HepG2 (cell line): ENCODE measurements around the gene DAB2IP. TPM values are rescaled to one million over a fixed set of nuclear protein-coding genes. Genes with fewer than 3 reads are reported as not detected.

ENCODE experiments used
- ATAC-seq: fragments of 200-7000 bp; cut with Tn5 transposase; 3 replicates; pipeline ENCODE4 v1.9.1; 2020; ENCODE audit warnings: mild to moderate bottlenecking, moderate library complexity
- BruUV-seq: library from RNA; stranded (reverse); fragments of 400-500 nt; replicated peaks from 2 replicates; lab custom pipeline; 2021; lab: Mats Ljungman, UMichigan
- CTCF ChIA-PET: fragments of 300-600 bp; formaldehyde crosslinking; extraction: SDS; loops from one replicate; lab custom pipeline; 2021; ENCODE audit warnings: low total read pairs, inconsistent platforms, low intra/inter-chr PET ratio; lab: Yijun Ruan, JAX
- POLR2A ChIA-PET: fragments of 350-600 bp; sonication (Branson Sonifier 250); formaldehyde crosslinking; loops from one replicate; lab custom pipeline; 2020; ENCODE audit warnings: antibody characterized with exemption, inconsistent platforms; lab: Yijun Ruan, JAX
- DNase-seq: peaks from one replicate; pipeline ENCODE4 v3.0.0-alpha.2; 2015; ENCODE audit warnings: low spot score
- FAIRE-seq: peaks from 3 replicates; lab custom pipeline; 2011; peaks lifted over from hg19 to GRCh38; lab: Jason Lieb, UNC
- H2AFZ ChIP-seq: one replicate; pipeline ENCODE4 v1.6.1; 2011; ENCODE audit warnings: low read length, inconsistent platforms
- H3K27ac ChIP-seq: fragments of 300-600 bp; 3 replicates; pipeline ENCODE4 v1.8.0; 2011; ENCODE audit warnings: mixed run types, mild to moderate bottlenecking, mixed read lengths, low read length, inconsistent platforms; ENCODE audit not compliant: insufficient read depth; ENCODE audit errors: extremely low read length
- H3K27me3 ChIP-seq, 2 experiments: fragments of 200-600 bp in 1 of 2; 2 replicates in 1 of 2; 3 replicates in 1 of 2; pipeline versions ENCODE4 v1.6.0 to v1.8.0; 2011; ENCODE audit warnings: low read length in 2 of 2, mild to moderate bottlenecking in 2 of 2, moderate library complexity in 2 of 2, inconsistent platforms in 1 of 2; ENCODE audit not compliant: insufficient read depth in 2 of 2, control insufficient read depth in 1 of 2
- H3K36me3 ChIP-seq, 2 experiments: fragments of 200-600 bp in 1 of 2; replicated peaks in 1 of 2; 2 replicates in 1 of 2; 3 replicates in 1 of 2; pipeline versions ENCODE4 v1.5.1 to v1.8.0; 2011; ENCODE audit warnings: low read length in 2 of 2, inconsistent platforms in 1 of 2; ENCODE audit not compliant: insufficient read depth in 2 of 2, control insufficient read depth in 1 of 2
- H3K4me1 ChIP-seq: 2 replicates; pipeline ENCODE4 v1.5.1; 2012; ENCODE audit warnings: low read length, inconsistent platforms; ENCODE audit not compliant: insufficient read depth
- H3K4me2 ChIP-seq: 2 replicates; pipeline ENCODE4 v1.6.0; 2011; ENCODE audit warnings: low read depth, low read length, inconsistent platforms
- H3K4me3 ChIP-seq, 3 experiments: fragments of 200-600 bp in 1 of 3; sonication (generic), shearing (Covaris generic) in 1 of 3; replicated peaks in 1 of 3; 2 replicates each; pipeline ENCODE4 v1.5.1; 2011 to 2016; ENCODE audit warnings: low read length in 3 of 3, inconsistent platforms in 2 of 3, low read depth in 2 of 3, mild to moderate bottlenecking in 2 of 3, control low read depth in 1 of 3, mixed read lengths in 1 of 3; ENCODE audit not compliant: insufficient read depth in 1 of 3
- H3K79me2 ChIP-seq: one replicate; pipeline ENCODE4 v1.6.1; 2011; ENCODE audit warnings: low read length, inconsistent platforms; ENCODE audit not compliant: insufficient read depth
- H3K9ac ChIP-seq: 2 replicates; pipeline ENCODE4 v1.6.0; 2011; ENCODE audit warnings: mild to moderate bottlenecking, low read depth, low read length, inconsistent platforms; ENCODE audit not compliant: insufficient read depth
- H3K9me3 ChIP-seq: 2 replicates; pipeline ENCODE4 v1.5.1; 2012; ENCODE audit warnings: mild to moderate bottlenecking, low read length
- H4K20me1 ChIP-seq: 2 replicates; pipeline ENCODE4 v1.6.0; 2011; ENCODE audit warnings: inconsistent platforms, mild to moderate bottlenecking, low read length, moderate library complexity; ENCODE audit not compliant: insufficient read depth
- HIVEP1 ChIP-seq: sonication (generic); formaldehyde crosslinking; IDR thresholded peaks from 2 replicates; pipeline ENCODE4 v1.4.0; 2020; ENCODE audit warnings: mild to moderate bottlenecking, missing genetic modification reagents
- SIN3A ChIP-seq: IDR thresholded peaks from 2 replicates; pipeline ENCODE4 v1.6.1; 2011; ENCODE audit warnings: low read depth, mild to moderate bottlenecking, control low read depth, low read length, borderline replicate concordance
- XRCC5 ChIP-seq: fragments of 200-400 bp; formaldehyde crosslinking; optimal IDR thresholded peaks from 2 replicates; pipeline ENCODE3; 2017; ENCODE audit warnings: mild to moderate bottlenecking, low read length
- ZHX1 ChIP-seq: sonication (generic); formaldehyde crosslinking; IDR thresholded peaks from 2 replicates; pipeline ENCODE4 v1.8.1; 2022; ENCODE audit warnings: low read depth, mild to moderate bottlenecking, missing genetic modification reagents
- ZNF777 ChIP-seq: sonication (generic); formaldehyde crosslinking; IDR thresholded peaks from 2 replicates; pipeline ENCODE4 v1.4.0; 2020; ENCODE audit warnings: missing genetic modification reagents
- WGBS: methylation state at CpG from one replicate; pipeline ENCODE4 v1.1.6; 2017; ENCODE audit warnings: low lambda C conversion rate; 5-methylcytosine and 5-hydroxymethylcytosine counted together
- in situ Hi-C: cut with HindIII; loops from 2 replicates; pipeline ENCODE4 v1.10.0; 2017; ENCODE audit warnings: low pct_unique_long_range_greater_than_20kb; ENCODE audit not compliant: extremely low pct_ligation_motif_present
- intact Hi-C: fragments of 100-400 bp; cut with micrococcal nuclease; formaldehyde crosslinking; loops from one replicate; pipeline ENCODE4 v1.10.0; 2022; ENCODE audit not compliant: unreplicated experiment
- polyA plus RNA-seq, 8 experiments: library from polyadenylated mRNA; depleted of rRNA in 3 of 8; stranded (reverse) in 7 of 8; unstranded in 1 of 8; fragments of >200 nt; fragmentation: Illumina TruSeq in 4 of 8; extraction: Trizol in 4 of 8; gene quantifications; 2 replicates each; pipeline versions ENCODE4 v1.2.1 to v1.2.3, GENCODE V29; 2011 to 2016; ENCODE audit warnings: low read depth in 4 of 8, missing spikeins in 1 of 8, mixed read lengths in 1 of 8; ENCODE audit not compliant: insufficient read depth in 1 of 8
- total RNA-seq, 5 experiments: library from RNA; depleted of rRNA; stranded (reverse); fragments of >200 nt; fragmentation: Illumina TruSeq; extraction: Trizol; gene quantifications; 2 replicates each; pipeline ENCODE4 v1.2.3, GENCODE V29; 2016; ENCODE audit warnings: low read depth in 1 of 5
- TF ChIP-seq, protein P1 (sequence below): sonication (generic); formaldehyde crosslinking; IDR thresholded peaks from 2 replicates; pipeline ENCODE4 v1.5.1; 2020; ENCODE audit warnings: mild to moderate bottlenecking, moderate library complexity, missing genetic modification reagents

DAB2IP gene
- total and polyA plus RNA-seq, 2 of the 13 experiments (the other 11 are each of a cell fraction or from before 2014, with no cell fraction given) = 25.3 to 37.9 TPM

GRCh38 chr9:121627427-121627826 is 24.0 kb upstream of the DAB2IP start:
- CTCF ChIA-PET = no interaction called here
- FAIRE-seq (no peak), ATAC-seq (no peak), DNase-seq (no peak)
- Histone ChIP-seq H3K9ac (no peak overlapping the region), H3K4me2 (no peak overlapping the region), H3K36me3 (no peaks in the 10 kb centered on the region), H3K4me3 (no peak overlapping the region), H3K9me3 (no peaks in the 10 kb centered on the region), H2AFZ (no peak overlapping the region), H4K20me1 (no peaks in the 10 kb centered on the region), H3K27me3 (no peaks in the 10 kb centered on the region), H3K27ac (no peak overlapping the region), H3K4me1 (peaks cover 21% of the 10 kb centered on the region), H3K79me2 (no peaks in the 10 kb centered on the region)
- 70% methylated on average over 6 of the region's 6 CpGs for WGBS
- TF ChIP-seq HIVEP1 (CRISPR knock-in tag) = no peak
- no peak for TF ChIP-seq ZNF777
- no peak for TF ChIP-seq SIN3A
- no peak for TF ChIP-seq ZHX1
- TF ChIP-seq XRCC5 = no peak
- TF ChIP-seq, protein P1, sequence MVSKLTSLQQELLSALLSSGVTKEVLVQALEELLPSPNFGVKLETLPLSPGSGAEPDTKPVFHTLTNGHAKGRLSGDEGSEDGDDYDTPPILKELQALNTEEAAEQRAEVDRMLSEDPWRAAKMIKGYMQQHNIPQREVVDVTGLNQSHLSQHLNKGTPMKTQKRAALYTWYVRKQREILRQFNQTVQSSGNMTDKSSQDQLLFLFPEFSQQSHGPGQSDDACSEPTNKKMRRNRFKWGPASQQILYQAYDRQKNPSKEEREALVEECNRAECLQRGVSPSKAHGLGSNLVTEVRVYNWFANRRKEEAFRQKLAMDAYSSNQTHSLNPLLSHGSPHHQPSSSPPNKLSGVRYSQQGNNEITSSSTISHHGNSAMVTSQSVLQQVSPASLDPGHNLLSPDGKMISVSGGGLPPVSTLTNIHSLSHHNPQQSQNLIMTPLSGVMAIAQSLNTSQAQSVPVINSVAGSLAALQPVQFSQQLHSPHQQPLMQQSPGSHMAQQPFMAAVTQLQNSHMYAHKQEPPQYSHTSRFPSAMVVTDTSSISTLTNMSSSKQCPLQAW (CRISPR knock-in tag) = no peak
- BruUV-seq = no TSS peak
- POLR2A ChIA-PET = no interaction called here
- in situ Hi-C loops = no loop called here
- intact Hi-C loops = no loop called here
